ENCODE data around the gene ANTXR1.

The ANTXR1 gene

GRCh38 chr2:69074918-69075317, 61.9 kb downstream of the ANTXR1 start:
- DNase-seq, result no peak

GRCh38 chr2:69075486-69075885, 62.5 kb downstream of the ANTXR1 start:
- no peak for DNase-seq

GRCh38 chr2:69076601-69077000, 63.6 kb downstream of the ANTXR1 start:
- no peak for DNase-seq

- DNase-seq, result no peak
These were observed 64.4 kb downstream of the ANTXR1 start for GRCh38 chr2:69077252-69077950.

- no peak for DNase-seq
These were observed 67.1 kb downstream of the ANTXR1 start for GRCh38 chr2:69080071-69080470.

GRCh38 chr2:69081001-69081580, 68.1 kb downstream of the ANTXR1 start:
- DNase-seq, result no peak

- no peak for DNase-seq
These were observed 68.8 kb downstream of the ANTXR1 start for GRCh38 chr2:69081757-69082156.

- peak; percentile 77 for DNase-seq
These were observed 69.5 kb downstream of the ANTXR1 start for GRCh38 chr2:69082430-69082997.

- peak; percentile 36 for DNase-seq
These were observed 70.3 kb downstream of the ANTXR1 start for GRCh38 chr2:69083235-69083748.

- DNase-seq, result no peak
These were observed 71.5 kb downstream of the ANTXR1 start for GRCh38 chr2:69084492-69084891.

GRCh38 chr2:69086466-69086865, 73.5 kb downstream of the ANTXR1 start:
- peak; percentile 29 for DNase-seq

GRCh38 chr2:69087211-69087911, 74.4 kb downstream of the ANTXR1 start:
- no peak for DNase-seq

- peak; percentile 81 for DNase-seq
These were observed 74.9 kb downstream of the ANTXR1 start for GRCh38 chr2:69087912-69088240.

- DNase-seq, result peak; percentile 57
These were observed 75.5 kb downstream of the ANTXR1 start for GRCh38 chr2:69088466-69088865.

GRCh38 chr2:69089266-69089665, 76.3 kb downstream of the ANTXR1 start:
- DNase-seq, result peak; percentile 62

- no peak for DNase-seq
These were observed 77.0 kb downstream of the ANTXR1 start for GRCh38 chr2:69089998-69090397.

- no peak for DNase-seq
These were observed 77.8 kb downstream of the ANTXR1 start for GRCh38 chr2:69090820-69091219.

GRCh38 chr2:69092857-69093256, 79.9 kb downstream of the ANTXR1 start:
- no peak for DNase-seq

- DNase-seq, result peak; percentile 81
These were observed 82.3 kb downstream of the ANTXR1 start for GRCh38 chr2:69095305-69095704.

- DNase-seq, result no peak
These were observed 83.5 kb downstream of the ANTXR1 start for GRCh38 chr2:69096326-69097095.

GRCh38 chr2:69097148-69097610, 84.2 kb downstream of the ANTXR1 start:
- no peak for DNase-seq

- DNase-seq, result peak; percentile 60
These were observed 85.1 kb downstream of the ANTXR1 start for GRCh38 chr2:69097891-69098655.
